Common myeloid progenitor, CD34-positive (primary cell): ENCODE results near the gene PRR19.
A peak's percentile ranks its signal among the peaks of the same experiment; 100 is the strongest.

Source experiments
- CTCF ChIA-PET: fragments of 350-600 bp; sonication (Branson Sonifier 250); formaldehyde crosslinking; loops from one replicate; lab custom pipeline; 2021; ENCODE audit warnings: antibody characterized with exemption; lab: Charles Lee
- POLR2A ChIA-PET: fragments of 350-600 bp; sonication (Branson Sonifier 250); formaldehyde crosslinking; loops from one replicate; lab custom pipeline; 2021; ENCODE audit warnings: antibody characterized with exemption; lab: Charles Lee
- DNase-seq, 3 donors: peaks; one replicate each; pipeline versions ENCODE4 v3.0.0 to v3.0.0-alpha.2; 2013
- H3K27ac ChIP-seq, 2 experiments: 1 replicate in 1 of 2; 2 replicates in 1 of 2; pipeline ENCODE4 v1.7.0; 2013; ENCODE audit warnings: inconsistent platforms in 2 of 2, low read length in 2 of 2, mild to moderate bottlenecking in 2 of 2, low read depth in 1 of 2, moderate library complexity in 1 of 2; ENCODE audit not compliant: severe bottlenecking in 2 of 2, insufficient read depth in 1 of 2, poor library complexity in 1 of 2
- H3K27me3 ChIP-seq, 5 experiments: replicated peaks in 2 of 5; 1 replicate in 3 of 5; 2 replicates in 2 of 5; pipeline versions ENCODE4 v1.6.1 to v1.7.0; 2013; ENCODE audit warnings: low read length in 4 of 5, mild to moderate bottlenecking in 2 of 5, moderate library complexity in 2 of 5, inconsistent platforms in 1 of 5; ENCODE audit not compliant: insufficient read depth in 5 of 5, control insufficient read depth in 4 of 5
- H3K36me3 ChIP-seq, 4 experiments: 1 replicate in 2 of 4; 2 replicates in 2 of 4; pipeline versions ENCODE4 v1.6.1 to v1.7.0; 2013; ENCODE audit warnings: low read length in 3 of 4, control low read depth in 1 of 4, mild to moderate bottlenecking in 1 of 4; ENCODE audit not compliant: control insufficient read depth in 4 of 4, insufficient read depth in 4 of 4
- H3K4me1 ChIP-seq, 4 experiments: 1 replicate in 3 of 4; 2 replicates in 1 of 4; pipeline versions ENCODE4 v1.6.1 to v1.7.1; 2013; ENCODE audit warnings: low read length in 3 of 4, mild to moderate bottlenecking in 3 of 4, control low read depth in 1 of 4, inconsistent platforms in 1 of 4, moderate library complexity in 1 of 4; ENCODE audit not compliant: control insufficient read depth in 4 of 4, insufficient read depth in 4 of 4; ENCODE audit errors: control extremely low read depth in 1 of 4
- H3K4me3 ChIP-seq, 7 experiments: 1 replicate in 4 of 7; 2 replicates in 3 of 7; pipeline versions ENCODE4 v1.5.1 to v1.7.0; 2013; ENCODE audit warnings: mild to moderate bottlenecking in 7 of 7, low read length in 6 of 7, moderate library complexity in 6 of 7, inconsistent platforms in 2 of 7, low read depth in 2 of 7, control low read depth in 1 of 7; ENCODE audit not compliant: insufficient read depth in 4 of 7, control insufficient read depth in 1 of 7; ENCODE audit errors: extremely low read depth in 1 of 7
- H3K9me3 ChIP-seq, 5 experiments: 1 replicate in 4 of 5; 2 replicates in 1 of 5; pipeline versions ENCODE4 v1.6.1 to v1.7.1; 2013; ENCODE audit warnings: low read length in 4 of 5, mild to moderate bottlenecking in 2 of 5, inconsistent platforms in 1 of 5, low read depth in 1 of 5, moderate library complexity in 1 of 5; ENCODE audit not compliant: control insufficient read depth in 4 of 5, insufficient read depth in 2 of 5; ENCODE audit errors: control extremely low read depth in 1 of 5
- WGBS: methylation state at CpG from one replicate; pipeline ENCODE4 v1.1.5; 2013; ENCODE audit not compliant: insufficient coverage; 5-methylcytosine and 5-hydroxymethylcytosine counted together

The PRR19 gene

DNA sequence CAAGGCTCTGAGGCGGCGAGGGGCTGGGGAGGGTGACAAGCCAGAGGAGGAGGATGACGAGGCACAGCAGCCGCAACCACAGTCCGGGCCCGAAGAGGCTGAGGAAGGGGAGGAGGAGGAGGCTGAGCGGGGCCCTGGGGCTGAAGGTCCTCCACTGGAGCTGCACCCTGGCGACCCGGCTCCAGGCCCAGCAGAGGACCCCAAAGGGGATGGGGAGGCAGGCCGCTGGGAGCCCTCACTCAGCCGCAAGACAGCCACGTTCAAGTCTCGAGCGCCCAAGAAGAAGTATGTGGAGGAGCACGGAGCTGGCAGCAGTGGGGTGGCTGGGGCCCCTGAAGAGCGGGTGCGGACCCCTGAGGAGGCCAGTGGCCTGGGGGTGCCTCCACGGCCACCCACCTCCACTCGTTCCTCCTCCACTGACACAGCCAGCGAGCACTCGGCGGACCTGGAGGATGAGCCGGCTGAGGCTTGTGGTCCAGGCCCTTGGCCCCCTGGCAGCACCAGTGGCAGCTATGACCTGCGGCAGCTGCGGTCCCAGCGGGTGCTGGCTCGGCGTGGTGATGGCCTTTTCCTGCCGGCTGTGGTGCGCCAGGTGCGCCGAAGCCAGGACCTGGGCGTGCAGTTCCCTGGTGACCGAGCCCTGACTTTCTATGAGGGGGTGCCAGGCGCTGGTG lies 29.9 kb upstream of the PRR19 start:
- peaks cover 7 to 57% (median 40%) of the 10 kb centered on the region in 4 experiments for H3K4me1 ChIP-seq
- peak in 2 of 3 donors; percentile 50 for DNase-seq
- peaks cover 0 to 50% (median 25%) of the 10 kb centered on the region in 4 experiments for H3K36me3 ChIP-seq
- ChIA-PET POLR2A (interaction anchor here (0.6 kb wide), 1 partner anchor 8 kb away, joined by 3 read pairs; no protein-coding TSS in a partner anchor), CTCF (interaction anchor here (0.8 to 2.1 kb wide), 4 partner anchors 7 to 26 kb away, joined by 3 to 21 read pairs (median 8); no protein-coding TSS in a partner anchor)
- H3K27ac ChIP-seq, result peak overlapping the region in 1 of 2 experiments; percentile 58
- H3K27me3 ChIP-seq, result no peaks in the 10 kb centered on the region
- 84% methylated on average over 32 of the region's 35 CpGs for WGBS
- H3K9me3 ChIP-seq, result no peaks in the 10 kb centered on the region
- peak overlapping the region in 1 of 7 experiments; percentile 70 for H3K4me3 ChIP-seq

DNA sequence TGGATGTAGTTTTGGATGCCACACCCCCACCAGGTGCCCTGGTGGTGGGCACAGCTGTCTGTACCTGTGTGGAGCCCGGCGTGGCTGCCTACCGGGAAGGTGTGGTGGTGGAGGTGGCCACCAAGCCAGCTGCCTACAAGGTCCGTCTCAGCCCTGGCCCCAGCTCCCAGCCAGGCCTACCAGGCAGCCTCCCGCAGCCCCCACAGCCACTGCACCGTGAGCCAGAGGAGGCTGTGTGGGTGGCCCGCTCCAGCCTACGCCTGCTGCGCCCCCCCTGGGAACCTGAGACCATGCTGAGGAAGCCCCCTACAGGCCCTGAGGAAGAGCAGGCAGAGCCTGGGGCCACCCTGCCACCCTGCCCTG lies 29.4 kb upstream of the PRR19 start:
- ChIA-PET CTCF (interaction anchor here (0.8 to 1.7 kb wide), 2 partner anchors 11 to 27 kb away, joined by 3 to 12 read pairs; no protein-coding TSS in a partner anchor), POLR2A (no interaction called here)
- H3K4me1 ChIP-seq, result peaks cover 7 to 60% (median 42%) of the 10 kb centered on the region in 4 experiments
- WGBS, result 89% methylated on average over 8 of the region's 9 CpGs
- H3K36me3 ChIP-seq, result peaks cover 0 to 50% (median 25%) of the 10 kb centered on the region in 4 experiments
- H3K9me3 ChIP-seq, result no peaks in the 10 kb centered on the region
- H3K27me3 ChIP-seq, result no peaks in the 10 kb centered on the region
- no peak overlapping the region for H3K4me3 ChIP-seq
- no peak for DNase-seq
- H3K27ac ChIP-seq, result no peak overlapping the region

DNA sequence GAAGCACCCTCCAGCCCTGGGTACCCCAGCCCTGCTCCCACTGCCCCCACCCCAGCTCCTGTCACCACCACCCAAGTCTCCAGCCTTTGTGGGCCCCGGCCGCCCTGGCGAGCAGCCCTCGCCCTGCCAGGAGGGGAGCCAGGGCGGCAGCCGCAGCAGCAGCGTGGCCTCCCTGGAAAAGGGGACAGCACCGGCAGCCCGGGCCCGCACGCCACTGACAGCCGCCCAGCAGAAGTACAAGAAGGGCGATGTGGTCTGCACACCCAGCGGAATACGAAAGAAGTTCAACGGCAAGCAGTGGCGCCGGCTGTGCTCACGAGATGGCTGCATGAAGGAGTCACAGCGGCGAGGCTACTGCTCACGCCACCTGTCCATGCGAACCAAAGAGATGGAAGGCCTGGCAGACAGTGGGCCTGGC lies 28.9 kb upstream of the PRR19 start:
- no peaks in the 10 kb centered on the region for H3K9me3 ChIP-seq
- H3K4me1 ChIP-seq, result peaks cover 4 to 60% (median 42%) of the 10 kb centered on the region in 4 experiments
- POLR2A ChIA-PET, result no interaction called here
- no peak for DNase-seq
- H3K27ac ChIP-seq, result no peak overlapping the region
- peaks cover 0 to 50% (median 25%) of the 10 kb centered on the region in 4 experiments for H3K36me3 ChIP-seq
- CTCF ChIA-PET, result interaction anchor here (0.8 to 1.7 kb wide), 2 partner anchors 12 to 27 kb away, joined by 3 to 12 read pairs; no protein-coding TSS in a partner anchor
- no peak overlapping the region for H3K4me3 ChIP-seq
- H3K27me3 ChIP-seq, result no peaks in the 10 kb centered on the region
- WGBS, result 94% methylated on average over 22 of the region's 23 CpGs

DNA sequence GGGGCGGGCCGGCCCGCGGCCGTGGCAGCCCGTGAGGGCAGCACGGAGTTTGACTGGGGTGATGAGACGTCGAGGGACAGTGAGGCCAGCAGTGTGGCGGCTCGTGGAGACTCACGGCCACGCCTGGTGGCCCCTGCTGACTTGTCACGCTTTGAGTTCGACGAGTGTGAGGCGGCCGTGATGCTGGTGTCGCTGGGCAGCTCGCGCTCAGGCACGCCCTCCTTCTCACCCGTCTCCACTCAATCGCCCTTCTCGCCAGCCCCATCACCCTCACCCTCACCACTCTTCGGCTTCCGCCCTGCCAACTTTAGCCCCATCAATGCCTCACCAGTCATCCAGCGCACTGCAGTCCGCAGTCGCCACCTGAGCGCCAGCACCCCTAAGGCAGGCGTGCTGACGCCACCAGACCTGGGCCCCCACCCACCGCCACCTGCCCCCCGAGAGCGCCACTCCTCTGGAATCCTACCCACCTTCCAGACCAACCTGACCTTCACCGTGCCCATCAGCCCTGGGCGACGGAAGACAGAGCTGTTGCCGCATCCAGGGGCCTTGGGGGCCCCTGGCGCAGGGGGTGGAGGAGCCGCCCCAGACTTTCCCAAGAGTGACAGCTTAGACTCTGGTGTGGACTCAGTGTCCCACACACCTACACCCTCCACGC lies 28.4 kb upstream of the PRR19 start:
- DNase-seq, result no peak
- H3K4me3 ChIP-seq, result no peak overlapping the region
- WGBS, result 98% methylated on average over 36 of the region's 43 CpGs
- no peaks in the 10 kb centered on the region for H3K9me3 ChIP-seq
- no peak overlapping the region for H3K27ac ChIP-seq
- peaks cover 0 to 50% (median 25%) of the 10 kb centered on the region in 4 experiments for H3K36me3 ChIP-seq
- ChIA-PET CTCF (interaction anchor here (1.2 to 1.6 kb wide), 3 partner anchors 28 to 138 kb away, joined by 3 to 6 read pairs (median 3); no protein-coding TSS in a partner anchor), POLR2A (no interaction called here)
- peaks cover 4 to 64% (median 46%) of the 10 kb centered on the region in 4 experiments for H3K4me1 ChIP-seq
- no peaks in the 10 kb centered on the region for H3K27me3 ChIP-seq

DNA sequence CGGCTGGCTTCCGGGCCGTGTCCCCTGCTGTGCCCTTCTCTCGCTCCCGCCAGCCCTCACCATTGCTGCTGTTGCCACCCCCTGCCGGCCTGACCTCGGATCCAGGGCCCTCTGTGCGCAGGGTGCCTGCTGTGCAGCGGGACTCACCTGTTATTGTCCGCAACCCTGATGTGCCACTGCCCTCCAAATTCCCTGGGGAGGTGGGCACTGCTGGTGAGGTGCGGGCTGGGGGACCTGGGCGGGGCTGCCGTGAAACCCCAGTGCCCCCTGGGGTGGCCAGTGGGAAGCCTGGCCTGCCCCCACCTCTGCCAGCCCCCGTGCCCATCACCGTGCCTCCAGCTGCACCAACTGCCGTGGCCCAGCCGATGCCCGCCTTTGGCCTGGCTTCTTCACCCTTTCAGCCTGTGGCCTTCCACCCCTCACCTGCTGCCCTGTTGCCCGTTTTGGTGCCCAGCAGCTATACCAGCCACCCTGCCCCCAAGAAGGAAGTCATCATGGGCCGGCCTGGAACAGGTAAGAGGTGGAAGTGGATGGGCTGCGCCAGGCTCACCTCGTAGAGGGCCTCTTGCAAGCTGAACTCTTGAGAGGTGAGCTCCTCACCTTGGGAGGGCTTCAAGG lies 27.8 kb upstream of the PRR19 start:
- WGBS, result 94% methylated on average over 21 of the region's 22 CpGs
- H3K27ac ChIP-seq, result no peak overlapping the region
- H3K4me1 ChIP-seq, result peaks cover 4 to 71% (median 53%) of the 10 kb centered on the region in 4 experiments
- peaks cover 0 to 50% (median 25%) of the 10 kb centered on the region in 4 experiments for H3K36me3 ChIP-seq
- H3K27me3 ChIP-seq, result no peaks in the 10 kb centered on the region
- ChIA-PET POLR2A (interaction anchor here (0.7 kb wide), 1 partner anchor 28 kb away, joined by 3 read pairs; no protein-coding TSS in a partner anchor), CTCF (interaction anchor here (0.8 to 1.6 kb wide), 4 partner anchors 13 to 139 kb away, joined by 3 to 6 read pairs (median 3); no protein-coding TSS in a partner anchor)
- H3K9me3 ChIP-seq, result no peaks in the 10 kb centered on the region
- DNase-seq, result no peak
- no peak overlapping the region for H3K4me3 ChIP-seq

DNA sequence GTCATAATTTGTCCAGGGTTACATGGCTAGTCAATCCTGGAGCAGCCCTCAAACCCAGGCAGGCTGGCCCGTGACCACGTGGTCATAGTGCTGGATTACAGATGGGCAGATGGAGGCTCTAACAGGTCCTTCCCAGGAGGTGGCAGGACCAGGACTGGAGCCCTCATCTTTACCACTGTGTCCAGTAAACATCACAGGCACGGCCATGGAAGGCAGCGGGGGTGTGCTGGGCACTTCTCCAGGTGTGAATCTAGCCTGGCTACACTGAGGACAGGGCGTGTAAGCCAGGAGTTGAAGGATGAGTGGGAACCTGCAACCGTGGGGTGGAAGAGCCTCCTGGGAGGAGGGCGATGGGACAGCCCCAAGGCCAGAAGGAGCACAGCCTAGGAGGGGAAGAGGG lies 26.8 kb upstream of the PRR19 start:
- no peaks in the 10 kb centered on the region for H3K27me3 ChIP-seq
- H3K9me3 ChIP-seq, result no peaks in the 10 kb centered on the region
- no peak overlapping the region for H3K27ac ChIP-seq
- 96% methylated on average over 5 of the region's 7 CpGs for WGBS
- DNase-seq, result no peak
- peaks cover 0 to 50% (median 25%) of the 10 kb centered on the region in 4 experiments for H3K36me3 ChIP-seq
- POLR2A ChIA-PET, result no interaction called here
- no peak overlapping the region for H3K4me3 ChIP-seq
- CTCF ChIA-PET, result interaction anchor here (0.8 to 1.6 kb wide), 4 partner anchors 14 to 140 kb away, joined by 3 to 6 read pairs (median 3); no protein-coding TSS in a partner anchor
- peaks cover 0 to 69% (median 53%) of the 10 kb centered on the region in 4 experiments for H3K4me1 ChIP-seq
